K562 (cell line): ENCODE results near the gene STUB1. TPM values are rescaled to one million over a fixed set of nuclear protein-coding genes. Genes with fewer than 3 reads are reported as not detected.
A peak's percentile ranks its signal among the peaks of the same experiment; 100 is the strongest.

Experiments
- ARID4B ChIP-seq: sonication (generic); formaldehyde crosslinking; IDR thresholded peaks from 2 replicates; pipeline ENCODE4 v1.8.0; 2022; ENCODE audit warnings: mild to moderate bottlenecking, missing genetic modification reagents
- CEBPZ ChIP-seq: fragments of 150-350 bp; IDR thresholded peaks from 2 replicates; pipeline ENCODE4 v1.6.1; 2014; ENCODE audit warnings: low read depth, mild to moderate bottlenecking, low read length, borderline replicate concordance
- NCOA1 ChIP-seq: fragments of 450-650 bp; IDR thresholded peaks from 2 replicates; pipeline ENCODE4 v1.6.1; 2016; ENCODE audit warnings: low read depth
- OTX1 ChIP-seq: fragments of 450-650 bp; formaldehyde crosslinking; IDR thresholded peaks from 2 replicates; pipeline ENCODE4 v1.4.0; 2022; ENCODE audit warnings: mild to moderate bottlenecking
- RCOR1 ChIP-seq, 2 experiments: IDR thresholded peaks; 2 replicates each; pipeline ENCODE4 v1.6.1; 2012; ENCODE audit warnings: low read depth in 2 of 2, low read length in 2 of 2, borderline replicate concordance in 1 of 2, improper control_type of control experiment in 1 of 2
- RREB1 ChIP-seq: fragments of 250-450 bp; sonication (Bioruptor Pico); IDR thresholded peaks from 2 replicates; pipeline ENCODE4 v1.4.0; 2020
- VEZF1 ChIP-seq: fragments of 200-800 bp; sonication (Bioruptor generic); IDR thresholded peaks from 2 replicates; pipeline ENCODE4 v1.6.1; 2017; ENCODE audit warnings: missing genetic modification characterization, missing compliant biosample characterization
- ZNF445 ChIP-seq: fragments of 250-450 bp; sonication (Bioruptor Pico); IDR thresholded peaks from 2 replicates; pipeline ENCODE4 v1.4.0; 2020; ENCODE audit warnings: low read depth, mild to moderate bottlenecking, moderate library complexity
- ZNF511 ChIP-seq: sonication (generic); formaldehyde crosslinking; IDR thresholded peaks from 2 replicates; pipeline ENCODE4 v1.8.0; 2022; ENCODE audit warnings: mild to moderate bottlenecking, missing genetic modification reagents
- polyA plus RNA-seq, 8 experiments: library from polyadenylated mRNA; depleted of rRNA in 4 of 8; stranded (reverse) in 5 of 8; unstranded in 3 of 8; fragments of >200 nt; fragmentation: Nextera tagmentation in 2 of 8; fragmentation: Illumina TruSeq in 1 of 8; extraction: Ambion mirVana in 2 of 8; extraction: Trizol in 1 of 8; gene quantifications; 2 replicates each; pipeline versions ENCODE4 v1.2.1 to v1.2.3, GENCODE V29; 2011 to 2014; ENCODE audit warnings: inconsistent platforms in 1 of 8, missing spikeins in 1 of 8
- total RNA-seq, 7 experiments: library from RNA; depleted of rRNA in 6 of 7; stranded (reverse); fragments of >200 nt in 6 of 7; fragmentation: Illumina TruSeq in 2 of 7; extraction: Trizol in 2 of 7; gene quantifications; 2 replicates each; pipeline versions ENCODE4 v1.2.1 to v1.2.3, GENCODE V29; 2011 to 2021; ENCODE audit warnings: low replicate concordance in 1 of 7

Gene STUB1
- total and polyA plus RNA-seq, 9 of the 15 experiments (the other 6 are each of a cell fraction or from before 2014, with no cell fraction given), result 10.6 to 251 (median 152) TPM

GRCh38 chr16:674968-675883 is 5.0 kb upstream of the STUB1 start, which contains the start of gene RHBDL1 (continued):
- no peak for TF ChIP-seq CEBPZ
- peak; percentile 42 to 82 for TF ChIP-seq RCOR1 (IDR thresholded peaks at IDR 0.05; ENCODE audit: borderline replicate concordance in 1 of 2, low read depth in 2 of 2, low read length in 2 of 2)
- TF ChIP-seq ZNF445 (CRISPR knock-in tag), result no peak
- 0 out of 2 replicates have a peak, but pooled peaks have one; percentile 19 for TF ChIP-seq ZNF511 (CRISPR knock-in tag)
- peak; percentile 79 for TF ChIP-seq ARID4B (CRISPR knock-in tag)
- peak; percentile 72 for TF ChIP-seq VEZF1 (CRISPR knock-in tag)
- 0 out of 2 replicates have a peak, but pooled peaks have one; percentile 42 for TF ChIP-seq NCOA1
- TF ChIP-seq RREB1 (CRISPR knock-in tag), result no peak
- TF ChIP-seq OTX1 (CRISPR knock-in tag), result peak; percentile 73; the same call in 1 of the 2 replicates
